Neural cell (in vitro differentiated cells): Measurements from ENCODE around the gene CCR3. TPM values are rescaled to one million over a fixed set of nuclear protein-coding genes. Genes with fewer than 3 reads are reported as not detected.

Experiments used
- H2AFZ ChIP-seq: fragments of 200-600, 300-800 bp; sonication (generic), shearing (Covaris generic); 2 replicates; pipeline ENCODE4 v1.6.0; 2014; ENCODE audit warnings: low read depth, mild to moderate bottlenecking, antibody characterized with exemption, low read length, moderate library complexity
- H3F3A ChIP-seq: fragments of 200-600 bp; shearing (Covaris generic); 2 replicates; pipeline ENCODE4 v1.6.1; 2016; ENCODE audit warnings: mild to moderate bottlenecking, moderate library complexity, mixed read lengths, antibody characterized with exemption, low read length; ENCODE audit not compliant: insufficient read depth, poor library complexity, severe bottlenecking
- H3K27ac ChIP-seq: fragments of 200-600, 300-800 bp; sonication (generic), shearing (Covaris generic); 2 replicates; pipeline ENCODE4 v1.5.1; 2014; ENCODE audit warnings: mild to moderate bottlenecking, low read length, moderate library complexity
- H3K27me3 ChIP-seq: fragments of 300-800, 200-600 bp; sonication (generic), shearing (Covaris generic); 2 replicates; pipeline ENCODE4 v1.6.0; 2014; ENCODE audit warnings: mild to moderate bottlenecking, low read depth, low read length, moderate library complexity; ENCODE audit not compliant: insufficient read depth
- H3K36me3 ChIP-seq: fragments of 300-800, 200-600 bp; sonication (generic), shearing (Covaris generic); 2 replicates; pipeline ENCODE4 v1.5.1; 2014; ENCODE audit warnings: mild to moderate bottlenecking, antibody characterized with exemption, low read length, moderate library complexity; ENCODE audit not compliant: insufficient read depth
- H3K4me2 ChIP-seq: fragments of 300-800, 200-600 bp; sonication (generic), shearing (Covaris generic); 2 replicates; pipeline ENCODE4 v1.6.0; 2014; ENCODE audit warnings: mild to moderate bottlenecking, low read length
- H3K4me3 ChIP-seq: fragments of 300-800, 200-600 bp; sonication (generic), shearing (Covaris generic); 2 replicates; pipeline ENCODE4 v1.5.1; 2014; ENCODE audit warnings: mild to moderate bottlenecking, low read length, moderate library complexity
- H3K79me2 ChIP-seq: fragments of 200-600 bp; shearing (Covaris generic); replicated peaks from 2 replicates; pipeline ENCODE4 v1.6.0; 2014; ENCODE audit warnings: mild to moderate bottlenecking, low read length, moderate library complexity; ENCODE audit not compliant: insufficient read depth
- H3K9ac ChIP-seq: fragments of 300-800, 200-600 bp; sonication (generic), shearing (Covaris generic); 2 replicates; pipeline ENCODE4 v1.6.1; 2016; ENCODE audit warnings: mild to moderate bottlenecking, low read length, mixed read lengths
- H3K9me2 ChIP-seq: fragments of 200-600 bp; shearing (Covaris generic); 2 replicates; pipeline ENCODE4 v1.6.1; 2016; ENCODE audit warnings: mild to moderate bottlenecking, low read length, mixed read lengths; ENCODE audit not compliant: insufficient read depth
- H3K9me3 ChIP-seq: fragments of 200-600, 300-800 bp; sonication (generic), shearing (Covaris generic); 2 replicates; pipeline ENCODE4 v1.6.1; 2016; ENCODE audit warnings: mild to moderate bottlenecking, mixed run types, low read length, moderate library complexity, mixed read lengths
- H4K20me1 ChIP-seq: fragments of 200-600 bp; shearing (Covaris generic); 2 replicates; pipeline ENCODE4 v1.6.1; 2016; ENCODE audit warnings: mild to moderate bottlenecking, mixed run types; ENCODE audit not compliant: insufficient read depth
- EP300 ChIP-seq: fragments of 450-650 bp; conservative IDR thresholded peaks from 2 replicates; pipeline ENCODE4 v1.6.1; 2014; ENCODE audit warnings: antibody characterized with exemption, mild to moderate bottlenecking, moderate library complexity; ENCODE audit not compliant: poor library complexity, severe bottlenecking
- EZH2 ChIP-seq: fragments of 200-600, 300-800 bp; shearing (Covaris generic), sonication (generic); IDR thresholded peaks from 2 replicates; pipeline ENCODE4 v1.6.1; 2014; ENCODE audit warnings: antibody characterized with exemption, low read length, borderline replicate concordance, mild to moderate bottlenecking; ENCODE audit not compliant: insufficient read depth, poor library complexity, severe bottlenecking
- MXI1 ChIP-seq: fragments of 450-650 bp; conservative IDR thresholded peaks from 2 replicates; pipeline ENCODE4 v1.6.1; 2014; ENCODE audit warnings: antibody characterized with exemption, mild to moderate bottlenecking; ENCODE audit not compliant: poor library complexity, severe bottlenecking
- POLR2AphosphoS5 ChIP-seq: IDR thresholded peaks from 2 replicates; pipeline ENCODE4 v1.6.1; 2012
- RAD21 ChIP-seq: fragments of 450-650 bp; conservative IDR thresholded peaks from 2 replicates; pipeline ENCODE4 v1.6.1; 2014; ENCODE audit warnings: antibody characterized with exemption, mild to moderate bottlenecking, moderate library complexity
- SMC3 ChIP-seq: fragments of 450-650 bp; conservative IDR thresholded peaks from 2 replicates; pipeline ENCODE4 v1.6.1; 2014; ENCODE audit warnings: antibody characterized with exemption, mild to moderate bottlenecking, moderate library complexity; ENCODE audit not compliant: poor library complexity
- TAF1 ChIP-seq: IDR thresholded peaks from 2 replicates; pipeline ENCODE4 v1.6.1; 2012; ENCODE audit warnings: low read depth
- polyA plus RNA-seq: library from polyadenylated mRNA; depleted of rRNA; stranded (reverse); fragments of >200 nt; gene quantifications from 2 replicates; pipeline ENCODE4 v1.2.3, GENCODE V29; 2014
- TF ChIP-seq, protein P1 (sequence below): fragments of 450-650 bp; IDR thresholded peaks from 2 replicates; pipeline ENCODE4 v1.5.1; 2014; ENCODE audit warnings: antibody characterized with exemption, mild to moderate bottlenecking, moderate library complexity; ENCODE audit not compliant: poor library complexity, severe bottlenecking
- TF ChIP-seq, protein P2 (sequence below): IDR thresholded peaks from 2 replicates; pipeline ENCODE4 v1.6.1; 2012; ENCODE audit warnings: borderline replicate concordance

Gene CCR3
- polyA plus RNA-seq, 1 donor from 2014 or later, result not detected

DNA sequence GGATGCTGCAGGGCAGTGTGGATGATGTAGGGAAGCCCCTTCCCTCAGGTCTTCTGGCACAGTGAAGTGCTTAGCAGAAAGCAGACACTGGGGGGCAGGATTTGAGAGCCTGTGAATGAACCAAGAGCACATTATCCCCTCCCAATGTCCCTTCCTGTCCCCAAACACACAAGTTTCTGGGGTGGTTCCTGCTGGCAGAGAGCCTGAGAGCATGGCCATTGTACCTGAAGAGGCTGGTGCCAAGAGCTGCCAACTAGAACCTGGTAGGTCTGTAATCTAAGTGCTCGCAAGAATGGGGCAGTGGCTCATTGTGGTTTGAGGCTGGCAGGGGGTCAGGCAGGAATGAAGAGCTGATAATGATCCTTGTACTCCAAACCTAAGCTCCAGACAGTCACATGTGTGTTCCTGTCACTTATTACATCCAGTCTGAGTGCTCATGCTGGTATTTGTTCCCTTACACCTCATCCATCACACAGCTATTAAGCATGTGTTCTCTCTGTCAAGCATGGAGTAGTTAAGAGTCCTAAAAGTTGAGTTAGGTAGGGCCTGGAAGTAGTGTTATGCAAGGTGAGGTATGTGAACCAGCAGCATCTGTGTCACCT lies 27.4 kb upstream of the CCR3 start:
- Histone ChIP-seq H3K9me2 (no peaks in the 10 kb centered on the region), H3K4me2 (no peak overlapping the region), H3K79me2 (no peaks in the 10 kb centered on the region), H3K9ac (no peak overlapping the region), H3K9me3 (no peaks in the 10 kb centered on the region), H4K20me1 (no peaks in the 10 kb centered on the region), H3K27me3 (no peaks in the 10 kb centered on the region), H3K27ac (no peak overlapping the region), H3K36me3 (no peaks in the 10 kb centered on the region), H2AFZ (no peak overlapping the region), H3K4me3 (no peak overlapping the region), H3F3A (no peaks in the 10 kb centered on the region)
- TF ChIP-seq, protein P1, sequence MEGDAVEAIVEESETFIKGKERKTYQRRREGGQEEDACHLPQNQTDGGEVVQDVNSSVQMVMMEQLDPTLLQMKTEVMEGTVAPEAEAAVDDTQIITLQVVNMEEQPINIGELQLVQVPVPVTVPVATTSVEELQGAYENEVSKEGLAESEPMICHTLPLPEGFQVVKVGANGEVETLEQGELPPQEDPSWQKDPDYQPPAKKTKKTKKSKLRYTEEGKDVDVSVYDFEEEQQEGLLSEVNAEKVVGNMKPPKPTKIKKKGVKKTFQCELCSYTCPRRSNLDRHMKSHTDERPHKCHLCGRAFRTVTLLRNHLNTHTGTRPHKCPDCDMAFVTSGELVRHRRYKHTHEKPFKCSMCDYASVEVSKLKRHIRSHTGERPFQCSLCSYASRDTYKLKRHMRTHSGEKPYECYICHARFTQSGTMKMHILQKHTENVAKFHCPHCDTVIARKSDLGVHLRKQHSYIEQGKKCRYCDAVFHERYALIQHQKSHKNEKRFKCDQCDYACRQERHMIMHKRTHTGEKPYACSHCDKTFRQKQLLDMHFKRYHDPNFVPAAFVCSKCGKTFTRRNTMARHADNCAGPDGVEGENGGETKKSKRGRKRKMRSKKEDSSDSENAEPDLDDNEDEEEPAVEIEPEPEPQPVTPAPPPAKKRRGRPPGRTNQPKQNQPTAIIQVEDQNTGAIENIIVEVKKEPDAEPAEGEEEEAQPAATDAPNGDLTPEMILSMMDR, result no peak
- TF ChIP-seq, protein P2, sequence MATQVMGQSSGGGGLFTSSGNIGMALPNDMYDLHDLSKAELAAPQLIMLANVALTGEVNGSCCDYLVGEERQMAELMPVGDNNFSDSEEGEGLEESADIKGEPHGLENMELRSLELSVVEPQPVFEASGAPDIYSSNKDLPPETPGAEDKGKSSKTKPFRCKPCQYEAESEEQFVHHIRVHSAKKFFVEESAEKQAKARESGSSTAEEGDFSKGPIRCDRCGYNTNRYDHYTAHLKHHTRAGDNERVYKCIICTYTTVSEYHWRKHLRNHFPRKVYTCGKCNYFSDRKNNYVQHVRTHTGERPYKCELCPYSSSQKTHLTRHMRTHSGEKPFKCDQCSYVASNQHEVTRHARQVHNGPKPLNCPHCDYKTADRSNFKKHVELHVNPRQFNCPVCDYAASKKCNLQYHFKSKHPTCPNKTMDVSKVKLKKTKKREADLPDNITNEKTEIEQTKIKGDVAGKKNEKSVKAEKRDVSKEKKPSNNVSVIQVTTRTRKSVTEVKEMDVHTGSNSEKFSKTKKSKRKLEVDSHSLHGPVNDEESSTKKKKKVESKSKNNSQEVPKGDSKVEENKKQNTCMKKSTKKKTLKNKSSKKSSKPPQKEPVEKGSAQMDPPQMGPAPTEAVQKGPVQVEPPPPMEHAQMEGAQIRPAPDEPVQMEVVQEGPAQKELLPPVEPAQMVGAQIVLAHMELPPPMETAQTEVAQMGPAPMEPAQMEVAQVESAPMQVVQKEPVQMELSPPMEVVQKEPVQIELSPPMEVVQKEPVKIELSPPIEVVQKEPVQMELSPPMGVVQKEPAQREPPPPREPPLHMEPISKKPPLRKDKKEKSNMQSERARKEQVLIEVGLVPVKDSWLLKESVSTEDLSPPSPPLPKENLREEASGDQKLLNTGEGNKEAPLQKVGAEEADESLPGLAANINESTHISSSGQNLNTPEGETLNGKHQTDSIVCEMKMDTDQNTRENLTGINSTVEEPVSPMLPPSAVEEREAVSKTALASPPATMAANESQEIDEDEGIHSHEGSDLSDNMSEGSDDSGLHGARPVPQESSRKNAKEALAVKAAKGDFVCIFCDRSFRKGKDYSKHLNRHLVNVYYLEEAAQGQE, result no peak
- TF ChIP-seq EZH2, result no peak
- no peak for TF ChIP-seq SMC3
- TF ChIP-seq EP300, result no peak
- TF ChIP-seq RAD21, result no peak
- TF ChIP-seq TAF1, result no peak
- no peak for TF ChIP-seq POLR2AphosphoS5
- TF ChIP-seq MXI1, result no peak

DNA sequence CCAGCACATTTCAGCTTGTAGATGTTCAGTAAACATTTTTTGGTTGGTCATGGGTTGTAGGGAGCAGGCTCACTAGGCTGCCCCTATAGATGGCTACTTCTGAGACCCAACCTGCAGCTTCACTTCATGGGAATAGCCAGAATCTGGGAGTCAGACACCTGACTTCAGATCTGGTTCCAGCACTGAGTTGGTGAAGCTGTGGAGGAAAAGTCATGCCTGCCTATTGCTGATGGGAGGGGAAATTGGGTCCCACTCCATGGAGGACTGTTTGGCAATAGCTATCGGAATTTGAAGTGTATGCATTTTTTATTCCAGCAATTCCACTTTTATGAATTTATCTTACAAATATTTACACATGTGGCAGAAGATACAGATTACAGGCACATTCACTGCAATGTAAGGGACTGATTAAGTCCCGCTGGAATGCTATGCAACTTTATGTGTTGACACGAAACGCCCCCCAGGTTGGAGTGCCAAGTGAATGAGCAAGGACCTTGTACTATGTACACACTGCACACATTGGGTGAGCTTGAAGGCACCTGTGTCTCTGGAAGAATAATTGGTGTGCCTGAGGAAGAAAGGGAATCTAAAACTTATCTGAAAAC lies 26.3 kb upstream of the CCR3 start:
- Histone ChIP-seq H2AFZ (no peak overlapping the region), H3K4me3 (no peak overlapping the region), H4K20me1 (no peaks in the 10 kb centered on the region), H3K9me2 (no peaks in the 10 kb centered on the region), H3K4me2 (no peak overlapping the region), H3K9me3 (no peaks in the 10 kb centered on the region), H3K9ac (no peak overlapping the region), H3K27me3 (no peaks in the 10 kb centered on the region), H3K79me2 (no peaks in the 10 kb centered on the region), H3F3A (no peaks in the 10 kb centered on the region), H3K27ac (no peak overlapping the region), H3K36me3 (no peaks in the 10 kb centered on the region)
- TF ChIP-seq POLR2AphosphoS5 (no peak), MXI1 (no peak), EP300 (no peak), SMC3 (no peak)
- TF ChIP-seq, protein P2, result no peak
